Loucy (cell line): ENCODE data around the gene NUP214.

Experiments
- H2AFZ ChIP-seq: fragments of 200-600 bp; sonication (generic); 2 replicates; pipeline ENCODE4 v1.6.0; 2016; ENCODE audit warnings: antibody characterized with exemption, mild to moderate bottlenecking, low read length, moderate library complexity
- H3F3A ChIP-seq: fragments of 200-600 bp; 2 replicates; pipeline ENCODE4 v1.6.0; 2016; ENCODE audit warnings: antibody characterized with exemption, low read depth, mild to moderate bottlenecking
- H3K27me3 ChIP-seq: fragments of 200-600 bp; sonication (generic); 2 replicates; pipeline ENCODE4 v1.6.1; 2014; ENCODE audit warnings: low read length, mild to moderate bottlenecking; ENCODE audit not compliant: insufficient read depth, poor library complexity, severe bottlenecking
- H3K36me3 ChIP-seq: fragments of 200-600 bp; sonication (generic); 2 replicates; pipeline ENCODE4 v1.6.1; 2016; ENCODE audit warnings: low read length; ENCODE audit not compliant: insufficient read depth
- H3K4me1 ChIP-seq: fragments of 200-600 bp; sonication (generic); 2 replicates; pipeline ENCODE4 v1.5.1; 2014; ENCODE audit warnings: low read length, mild to moderate bottlenecking; ENCODE audit not compliant: insufficient read depth, poor library complexity, severe bottlenecking
- H3K4me2 ChIP-seq: fragments of 200-600 bp; sonication (generic); 2 replicates; pipeline ENCODE4 v1.6.0; 2014; ENCODE audit warnings: antibody characterized with exemption, low read length, low read depth, mild to moderate bottlenecking; ENCODE audit not compliant: poor library complexity, severe bottlenecking
- H3K4me3 ChIP-seq: fragments of 200-600 bp; sonication (generic); 2 replicates; pipeline ENCODE4 v1.5.1; 2014; ENCODE audit warnings: low read length, mild to moderate bottlenecking, mixed read lengths; ENCODE audit not compliant: poor library complexity, severe bottlenecking
- H3K79me2 ChIP-seq: fragments of 200-600 bp; sonication (generic); 2 replicates; pipeline ENCODE4 v1.6.1; 2014; ENCODE audit warnings: low read length; ENCODE audit not compliant: insufficient read depth
- H3K9ac ChIP-seq: fragments of 200-600 bp; sonication (generic); 2 replicates; pipeline ENCODE4 v1.6.0; 2014; ENCODE audit warnings: mild to moderate bottlenecking, low read depth, low read length, moderate library complexity; ENCODE audit not compliant: poor library complexity, severe bottlenecking
- H3K9me2 ChIP-seq: fragments of 200-600 bp; sonication (generic); replicated peaks from 2 replicates; pipeline ENCODE4 v1.6.1; 2016; ENCODE audit warnings: low read depth, low read length, mixed read lengths
- H3K9me3 ChIP-seq: fragments of 200-600 bp; sonication (generic); 2 replicates; pipeline ENCODE4 v1.6.1; 2014; ENCODE audit warnings: mild to moderate bottlenecking, antibody characterized with exemption, low read length, low read depth; ENCODE audit not compliant: insufficient read depth
- H4K20me1 ChIP-seq: fragments of 200-600 bp; sonication (generic); 2 replicates; pipeline ENCODE4 v1.6.0; 2014; ENCODE audit warnings: antibody characterized with exemption, low read length, mild to moderate bottlenecking; ENCODE audit not compliant: insufficient read depth, poor library complexity, severe bottlenecking
- EZH2phosphoT487 ChIP-seq: fragments of 200-600 bp; IDR thresholded peaks from 2 replicates; pipeline ENCODE4 v1.6.1; 2018; ENCODE audit warnings: antibody characterized with exemption, mild to moderate bottlenecking, moderate library complexity, borderline replicate concordance
- TF ChIP-seq, protein P1 (sequence below): fragments of 200-600 bp; sonication (generic); conservative IDR thresholded peaks from 2 replicates; pipeline ENCODE4 v1.5.1; 2014; ENCODE audit warnings: mild to moderate bottlenecking, antibody characterized with exemption, low read length

Gene NUP214

DNA sequence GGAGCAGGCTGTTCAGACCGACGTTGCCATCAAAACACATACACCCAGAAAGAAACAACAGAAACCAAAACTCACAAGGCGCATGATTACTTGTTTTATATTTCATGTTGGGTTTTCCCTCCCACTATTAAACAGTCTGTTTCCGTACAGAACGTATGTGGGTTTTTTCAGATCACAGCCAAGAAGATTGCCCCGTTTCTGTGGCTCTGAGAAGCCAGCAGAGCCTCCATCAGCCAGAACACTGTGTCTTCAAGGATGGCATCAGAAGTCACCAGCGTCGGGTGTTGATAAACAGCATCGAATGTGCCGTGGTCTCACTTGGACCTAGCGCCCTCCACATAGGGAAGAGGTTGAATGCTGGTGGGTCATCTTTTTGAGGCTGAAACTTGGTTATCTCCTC, 108.2 kb downstream of the NUP214 start:
- Histone ChIP-seq H4K20me1 (no peaks in the 10 kb centered on the region), H3K79me2 (no peaks in the 10 kb centered on the region), H3K4me2 (no peak overlapping the region), H3K36me3 (peaks cover 69% of the 10 kb centered on the region), H3F3A (peaks cover 5% of the 10 kb centered on the region; the same call in 1 of the 2 replicates), H2AFZ (no peak overlapping the region), H3K4me3 (no peak overlapping the region), H3K9me3 (no peaks in the 10 kb centered on the region), H3K9ac (no peak overlapping the region), H3K4me1 (peaks cover 21% of the 10 kb centered on the region), H3K9me2 (no peaks in the 10 kb centered on the region), H3K27me3 (no peaks in the 10 kb centered on the region)
- TF ChIP-seq, protein P1, sequence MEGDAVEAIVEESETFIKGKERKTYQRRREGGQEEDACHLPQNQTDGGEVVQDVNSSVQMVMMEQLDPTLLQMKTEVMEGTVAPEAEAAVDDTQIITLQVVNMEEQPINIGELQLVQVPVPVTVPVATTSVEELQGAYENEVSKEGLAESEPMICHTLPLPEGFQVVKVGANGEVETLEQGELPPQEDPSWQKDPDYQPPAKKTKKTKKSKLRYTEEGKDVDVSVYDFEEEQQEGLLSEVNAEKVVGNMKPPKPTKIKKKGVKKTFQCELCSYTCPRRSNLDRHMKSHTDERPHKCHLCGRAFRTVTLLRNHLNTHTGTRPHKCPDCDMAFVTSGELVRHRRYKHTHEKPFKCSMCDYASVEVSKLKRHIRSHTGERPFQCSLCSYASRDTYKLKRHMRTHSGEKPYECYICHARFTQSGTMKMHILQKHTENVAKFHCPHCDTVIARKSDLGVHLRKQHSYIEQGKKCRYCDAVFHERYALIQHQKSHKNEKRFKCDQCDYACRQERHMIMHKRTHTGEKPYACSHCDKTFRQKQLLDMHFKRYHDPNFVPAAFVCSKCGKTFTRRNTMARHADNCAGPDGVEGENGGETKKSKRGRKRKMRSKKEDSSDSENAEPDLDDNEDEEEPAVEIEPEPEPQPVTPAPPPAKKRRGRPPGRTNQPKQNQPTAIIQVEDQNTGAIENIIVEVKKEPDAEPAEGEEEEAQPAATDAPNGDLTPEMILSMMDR, result no peak
- no peak for TF ChIP-seq EZH2phosphoT487

DNA sequence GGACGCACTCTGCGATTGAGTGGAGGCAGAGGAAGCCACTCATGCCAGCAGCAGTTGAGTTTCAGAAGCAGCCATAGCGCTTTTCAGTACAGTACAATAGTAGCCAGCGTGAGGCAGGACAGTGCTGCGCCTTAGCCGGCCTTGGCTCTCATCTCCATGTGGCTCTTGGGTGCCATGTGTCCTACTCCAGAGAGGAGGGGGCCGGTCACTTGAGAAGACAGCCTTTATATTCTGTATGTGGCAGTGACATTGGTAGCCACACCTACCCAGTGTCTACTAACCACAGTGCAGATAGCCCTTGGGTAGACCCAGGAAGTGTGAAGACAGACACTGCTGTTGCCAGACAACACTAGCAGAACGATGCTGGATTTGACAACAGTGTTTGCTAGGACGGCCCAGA, 108.6 kb downstream of the NUP214 start:
- H4K20me1 ChIP-seq, result no peaks in the 10 kb centered on the region
- no peaks in the 10 kb centered on the region for H3K27me3 ChIP-seq
- H3K79me2 ChIP-seq, result no peaks in the 10 kb centered on the region
- peaks cover 65% of the 10 kb centered on the region for H3K36me3 ChIP-seq
- peaks cover 5% of the 10 kb centered on the region; the same call in 1 of the 2 replicates for H3F3A ChIP-seq
- no peak overlapping the region for H2AFZ ChIP-seq
- TF ChIP-seq EZH2phosphoT487, result no peak
- TF ChIP-seq, protein P1, result no peak
- peaks cover 26% of the 10 kb centered on the region for H3K4me1 ChIP-seq
- H3K9ac ChIP-seq, result no peak overlapping the region
- H3K4me3 ChIP-seq, result no peak overlapping the region
- no peak overlapping the region for H3K4me2 ChIP-seq
- no peaks in the 10 kb centered on the region for H3K9me2 ChIP-seq
- no peaks in the 10 kb centered on the region for H3K9me3 ChIP-seq

DNA sequence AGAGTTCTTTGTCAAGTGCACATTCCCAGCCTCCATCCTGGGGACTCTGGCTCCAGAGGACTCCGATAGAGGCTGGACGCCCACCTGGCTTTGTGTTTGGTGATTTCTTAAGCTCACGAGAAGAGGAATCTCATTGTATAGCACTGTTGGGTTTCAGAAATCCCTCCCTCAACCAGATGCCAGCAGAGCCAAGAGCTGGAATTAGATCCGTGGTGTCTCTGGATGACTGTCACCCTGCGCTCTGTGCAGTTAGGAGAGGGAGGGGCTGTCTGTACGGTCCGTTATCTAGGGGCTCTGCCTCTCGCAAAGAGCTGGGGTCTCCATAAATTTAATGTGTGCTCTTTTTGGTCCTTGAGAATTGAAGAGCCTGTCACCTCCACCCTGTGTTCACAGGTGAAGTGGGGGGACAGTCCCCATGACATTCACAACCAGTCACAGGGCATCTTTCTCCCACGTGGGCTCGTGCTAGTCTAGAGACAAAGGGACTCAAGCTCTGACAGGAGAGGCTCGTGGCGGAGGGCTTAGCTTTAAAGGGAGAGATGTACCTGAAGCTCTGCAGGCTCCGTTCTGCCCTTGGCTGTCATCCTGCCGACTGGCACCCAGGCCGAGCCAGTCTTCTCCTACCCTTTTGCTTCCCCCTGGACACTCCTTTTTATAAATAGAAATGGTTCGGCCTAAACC, 109.6 kb downstream of the NUP214 start:
- Histone ChIP-seq H3K9ac (no peak overlapping the region), H2AFZ (no peak overlapping the region), H3K79me2 (no peaks in the 10 kb centered on the region), H3K9me3 (no peaks in the 10 kb centered on the region), H3K4me1 (peaks cover 27% of the 10 kb centered on the region), H3K36me3 (peaks cover 56% of the 10 kb centered on the region), H3K4me2 (no peak overlapping the region), H3K4me3 (no peak overlapping the region), H3K27me3 (no peaks in the 10 kb centered on the region), H4K20me1 (no peaks in the 10 kb centered on the region), H3F3A (peaks cover 5% of the 10 kb centered on the region; the same call in 1 of the 2 replicates), H3K9me2 (no peaks in the 10 kb centered on the region)
- no peak for TF ChIP-seq EZH2phosphoT487
- TF ChIP-seq, protein P1, result no peak
